Right renal cortex interstitium (tissue), 3 donors: ENCODE measurements around the gene NEK8. TPM values are rescaled to one million over a fixed set of nuclear protein-coding genes. Genes with fewer than 3 reads are reported as not detected.
"Not testable (repeated sequence)": the region's sequence is repeated elsewhere in the genome, so short reads cannot be mapped to it uniquely, and the experiment has no call there.

Experiments
- DNase-seq, 3 donors: peaks; one replicate each; pipeline ENCODE4 v3.0.0-alpha.2; 2013; ENCODE audit warnings: low read depth in 3 of 3, low spot score in 2 of 3
- polyA plus RNA-seq, 3 donors: library from polyadenylated mRNA; unstranded; fragments of 120-200 nt; gene quantifications; one replicate each; pipeline ENCODE4 v1.2.1, GENCODE V29; 2013; ENCODE audit not compliant: insufficient read length in 3 of 3

The NEK8 gene
- polyA plus RNA-seq, 3 donors = 6.3 to 7.9 (median 7.1) TPM

DNA sequence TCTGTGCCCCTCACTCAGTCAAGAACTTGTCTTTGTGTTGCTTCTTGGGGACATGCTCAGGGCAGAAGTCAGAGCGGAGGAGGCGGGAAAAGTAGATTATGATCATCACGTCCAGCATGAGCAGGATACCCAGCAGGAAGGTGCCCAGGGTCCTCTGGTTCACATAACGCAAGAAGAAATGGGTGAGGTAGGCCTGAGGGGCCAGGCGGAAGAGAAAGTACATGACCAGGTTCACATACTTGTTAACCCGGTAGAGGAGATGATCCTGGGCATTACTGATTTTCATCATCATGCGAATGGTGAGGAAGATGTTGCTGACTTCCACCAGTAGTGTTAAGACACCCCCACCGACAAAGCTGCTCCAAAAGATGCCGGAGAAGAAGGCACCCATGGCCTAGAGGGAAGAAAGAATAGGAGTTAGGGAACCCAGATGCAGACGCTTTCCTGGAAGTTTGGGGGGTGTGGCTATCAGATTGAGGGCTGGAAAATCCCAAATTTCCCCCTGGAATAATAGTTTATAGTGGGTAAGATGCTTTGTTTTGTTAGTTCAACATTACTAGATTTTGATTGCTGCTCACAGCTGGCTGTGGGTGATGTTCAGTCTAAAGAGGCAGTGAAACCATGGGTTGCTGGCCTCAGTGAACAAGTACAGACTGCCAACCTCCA is 4.0 kb upstream of the NEK8 start:
- DNase-seq = no peak

DNA sequence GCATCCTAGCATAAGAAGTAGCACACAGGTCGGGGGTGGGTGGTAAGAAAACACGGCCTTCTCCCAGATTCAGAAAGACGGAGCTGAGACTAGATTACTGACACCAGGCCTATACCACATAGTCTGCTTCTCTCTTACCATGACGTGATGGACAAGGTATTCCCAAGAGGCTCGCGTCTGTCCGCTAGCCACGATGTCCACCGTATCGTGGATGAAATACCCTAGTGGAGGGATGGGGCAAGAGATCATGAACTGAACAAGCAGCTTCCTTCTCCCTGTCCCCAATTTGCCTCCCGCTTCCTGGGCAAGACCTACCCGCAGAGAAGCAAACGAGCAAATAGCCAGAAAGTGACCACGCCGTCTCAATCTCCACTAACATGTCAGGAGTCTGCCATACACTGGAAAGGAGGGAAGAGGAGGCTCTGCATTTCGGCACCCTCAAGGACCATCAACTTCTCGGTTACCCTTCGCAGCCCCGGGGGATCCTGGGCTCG is 3.4 kb upstream of the NEK8 start:
- no peak for DNase-seq

DNA sequence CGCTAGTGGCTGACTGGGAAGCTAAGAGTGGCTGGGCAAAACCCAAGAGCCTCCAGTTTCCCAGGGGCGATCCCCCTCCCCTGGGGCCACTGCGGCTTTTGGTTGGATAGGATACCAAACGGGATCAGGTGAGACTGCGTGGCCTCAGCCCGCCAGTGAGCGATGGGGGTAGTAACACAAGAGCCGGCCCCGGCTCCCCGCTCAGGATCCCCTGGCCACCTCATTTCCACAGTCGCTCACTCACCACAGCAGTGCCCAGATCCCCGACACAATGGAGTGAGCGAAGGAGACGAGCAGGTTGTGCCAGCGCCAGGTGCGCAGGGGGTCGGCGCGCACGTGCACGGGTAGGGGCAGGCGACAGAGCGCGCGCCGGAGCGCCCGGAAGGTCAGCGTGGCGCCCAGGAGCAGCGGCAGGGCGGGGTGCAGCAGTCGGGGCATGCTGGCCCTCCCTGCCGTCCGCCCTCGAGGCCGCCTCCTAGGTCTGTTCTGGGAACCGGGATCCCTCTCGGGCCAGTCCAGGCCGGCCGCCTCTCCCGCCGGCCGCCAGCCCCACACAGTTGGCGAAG is 2.8 kb upstream of the NEK8 start:
- DNase-seq = no peak

DNA sequence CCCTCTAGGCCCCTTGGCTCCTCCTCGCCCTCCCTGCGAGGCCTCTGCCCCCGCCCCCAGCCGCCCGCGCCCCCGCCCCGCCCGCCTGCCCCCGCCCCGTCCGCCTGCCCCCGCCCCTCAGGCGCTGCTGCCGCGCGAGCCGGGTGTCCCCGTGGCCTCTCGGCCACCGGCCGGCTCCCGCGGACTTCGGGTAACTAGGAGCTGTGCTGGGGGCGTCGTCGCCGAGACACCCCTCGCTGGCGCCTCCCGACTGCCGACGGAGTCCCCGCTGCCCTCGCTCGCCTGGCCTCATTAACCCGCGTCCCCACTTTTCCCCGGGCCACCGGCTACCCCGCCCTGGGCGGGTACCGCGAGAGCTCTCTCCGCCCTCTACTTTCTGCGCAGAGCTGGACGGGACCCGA is 2.4 kb upstream of the NEK8 start, which contains the start of gene TLCD1:
Gene TLCD1 (minus strand): TSS at position 8 of the 401 bp plus-strand sequence. CDS start 136 bp downstream, outside the sequence.
- DNase-seq = no peak

DNA sequence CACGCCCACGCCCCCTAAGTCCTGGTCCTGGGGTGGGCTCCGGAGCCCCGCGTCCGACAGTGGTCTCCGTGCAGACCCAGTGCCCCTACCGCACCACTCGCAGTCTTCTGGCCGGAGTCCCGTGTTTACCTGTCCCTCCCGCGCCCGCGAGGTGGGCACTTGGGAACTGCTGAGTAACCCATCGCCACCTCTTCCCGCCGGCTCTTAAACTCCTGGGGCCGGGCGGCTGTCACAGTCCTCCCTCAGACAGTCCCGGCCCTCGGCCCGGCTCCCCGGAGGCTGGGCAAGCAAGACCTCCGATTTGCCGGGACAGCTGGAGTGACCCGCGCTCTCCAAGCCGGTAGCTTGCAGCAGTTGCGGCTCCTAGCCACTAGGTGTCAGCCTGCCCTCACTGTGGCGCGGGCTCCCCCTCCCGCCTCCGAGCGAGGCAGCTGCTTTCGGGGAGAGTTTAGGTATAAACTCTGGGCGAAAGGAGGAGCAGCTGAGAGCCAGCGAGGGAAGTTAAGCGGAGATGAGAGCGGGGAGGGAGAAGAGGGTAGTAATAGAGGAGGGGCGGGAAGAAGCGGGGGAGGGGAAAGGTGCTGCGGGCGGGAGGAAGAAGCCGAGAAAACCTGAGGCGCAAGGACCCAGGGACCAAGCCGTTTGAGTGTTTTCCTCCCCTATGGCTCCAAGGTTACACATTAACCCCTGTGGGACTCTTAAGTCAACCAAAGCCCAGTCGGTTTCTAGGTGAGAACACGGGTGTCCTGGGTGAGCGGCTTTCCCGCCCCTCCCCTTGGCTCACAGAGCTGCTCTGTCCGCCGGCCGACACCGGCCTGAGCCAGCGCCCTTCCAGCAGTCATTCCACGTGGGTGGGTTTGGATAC is 1.7 kb upstream of the NEK8 start:
- DNase-seq = peak in 2 of 3 donors; percentile 83 to 94

DNA sequence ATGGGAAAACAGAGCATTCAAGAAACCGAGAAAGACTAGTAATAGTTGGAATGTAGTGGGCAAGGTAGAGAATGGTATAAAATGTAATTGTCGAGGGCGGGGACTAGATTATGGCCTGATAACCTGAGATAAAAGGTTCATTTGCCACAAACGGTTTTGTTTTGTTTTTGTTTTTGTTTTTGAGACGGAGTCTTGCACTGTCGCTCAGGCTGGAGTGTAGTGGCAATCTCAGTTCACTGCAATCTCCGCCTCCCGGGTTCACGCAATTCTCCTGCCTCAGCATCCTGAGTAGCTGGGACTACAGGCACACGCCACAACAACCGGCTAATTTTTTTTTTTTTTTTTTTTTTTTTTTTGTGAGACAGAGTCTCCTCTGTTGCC is 1.4 kb downstream of the NEK8 start:
- DNase-seq = no peak

DNA sequence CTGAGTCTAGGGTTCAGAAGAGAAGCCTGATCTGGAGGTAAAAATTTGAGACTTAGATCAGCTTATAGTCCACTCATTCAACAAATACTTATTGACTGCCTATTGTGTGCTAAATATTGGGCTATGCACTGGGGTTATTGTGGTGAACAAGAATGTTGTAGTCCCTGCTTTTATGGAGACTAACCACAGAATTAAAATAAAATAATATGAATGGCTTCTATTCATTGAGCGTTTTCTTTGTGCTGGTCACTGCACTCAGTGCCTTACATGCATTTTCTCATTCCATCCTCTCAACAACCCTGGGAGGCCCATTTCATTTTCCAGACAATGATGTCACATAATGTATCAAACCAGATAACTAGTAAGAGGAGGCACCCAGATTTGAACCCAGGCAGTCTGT is 4.8 kb downstream of the NEK8 start:
- DNase-seq = no peak

DNA sequence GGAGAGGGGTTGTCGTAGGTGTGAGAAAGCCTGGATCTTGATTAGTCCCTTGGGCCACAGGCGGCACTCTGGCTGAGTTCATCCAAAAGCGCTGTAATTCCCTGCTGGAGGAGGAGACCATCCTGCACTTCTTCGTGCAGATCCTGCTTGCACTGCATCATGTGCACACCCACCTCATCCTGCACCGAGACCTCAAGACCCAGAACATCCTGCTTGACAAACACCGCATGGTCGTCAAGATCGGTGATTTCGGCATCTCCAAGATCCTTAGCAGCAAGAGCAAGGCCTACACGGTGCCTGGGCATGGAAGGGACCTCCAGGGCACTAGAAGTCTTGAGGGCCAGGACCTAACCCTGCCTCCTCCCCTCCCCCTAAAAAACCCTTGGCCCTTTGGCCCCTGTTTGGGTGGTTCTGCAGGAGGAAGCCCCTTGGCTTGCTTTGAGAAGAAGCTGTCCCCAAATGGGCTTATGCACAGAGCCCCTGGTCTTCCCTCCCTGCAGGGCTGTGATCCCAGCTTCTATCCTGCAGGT is 6.2 kb downstream of the NEK8 start:
- no peak for DNase-seq

DNA sequence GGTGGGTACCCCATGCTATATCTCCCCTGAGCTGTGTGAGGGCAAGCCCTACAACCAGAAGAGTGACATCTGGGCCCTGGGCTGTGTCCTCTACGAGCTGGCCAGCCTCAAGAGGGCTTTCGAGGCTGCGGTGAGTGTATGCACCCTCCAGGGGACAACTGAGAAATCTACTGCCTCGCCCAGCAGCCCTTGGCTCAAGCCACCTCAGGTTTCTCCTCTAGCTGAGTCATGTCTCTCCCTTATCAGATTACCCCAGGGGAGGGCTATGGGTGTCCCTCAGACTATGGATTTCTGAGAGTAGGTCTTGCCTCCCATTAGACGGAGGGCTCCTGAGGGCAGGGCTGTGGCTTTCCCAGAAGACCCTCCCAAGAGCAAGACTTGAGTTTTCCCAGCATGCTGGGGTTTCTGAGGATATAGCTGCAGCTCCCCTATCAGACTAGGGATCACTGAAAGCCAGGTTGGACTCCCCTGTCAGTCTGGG is 6.7 kb downstream of the NEK8 start:
- no peak for DNase-seq

DNA sequence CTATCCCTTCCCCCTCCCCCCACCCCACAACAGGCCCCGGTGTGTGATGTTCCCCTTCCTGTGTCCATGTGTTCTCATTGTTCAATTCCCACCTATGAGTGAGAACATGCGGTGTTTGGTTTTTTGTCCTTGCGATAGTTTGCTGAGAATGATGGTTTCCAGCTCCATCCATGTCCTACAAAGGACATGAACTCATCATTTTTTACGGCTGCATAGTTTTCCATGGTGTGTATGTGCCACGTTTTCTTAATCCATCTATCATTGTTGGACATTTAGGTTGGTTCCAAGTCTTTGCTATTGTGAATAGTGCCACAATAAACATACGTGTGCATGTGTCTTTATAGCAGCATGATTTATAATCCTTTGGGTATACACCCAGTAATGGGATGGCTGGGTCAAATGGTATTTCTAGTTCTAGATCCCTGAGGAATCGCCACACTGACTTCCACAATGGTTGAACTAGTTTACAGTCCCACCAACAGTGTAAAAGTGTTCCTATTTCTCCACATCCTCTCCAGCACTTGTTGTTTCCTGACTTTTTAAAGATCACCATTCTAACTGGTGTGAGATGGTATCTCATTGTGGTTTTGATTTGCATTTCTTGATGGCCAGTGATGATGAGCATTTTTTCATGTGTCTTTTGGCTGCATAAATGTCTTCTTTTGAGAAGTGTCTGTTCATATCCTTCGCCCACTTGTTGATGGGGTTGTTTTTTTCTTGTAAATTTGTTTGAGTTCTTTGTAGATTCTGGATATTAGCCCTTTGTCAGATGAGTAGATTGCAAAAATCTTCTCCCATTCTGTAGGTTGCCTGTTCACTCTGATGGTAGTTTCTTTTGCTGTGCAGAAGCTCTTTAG is 7.6 kb downstream of the NEK8 start:
- DNase-seq = not testable (repeated sequence)

DNA sequence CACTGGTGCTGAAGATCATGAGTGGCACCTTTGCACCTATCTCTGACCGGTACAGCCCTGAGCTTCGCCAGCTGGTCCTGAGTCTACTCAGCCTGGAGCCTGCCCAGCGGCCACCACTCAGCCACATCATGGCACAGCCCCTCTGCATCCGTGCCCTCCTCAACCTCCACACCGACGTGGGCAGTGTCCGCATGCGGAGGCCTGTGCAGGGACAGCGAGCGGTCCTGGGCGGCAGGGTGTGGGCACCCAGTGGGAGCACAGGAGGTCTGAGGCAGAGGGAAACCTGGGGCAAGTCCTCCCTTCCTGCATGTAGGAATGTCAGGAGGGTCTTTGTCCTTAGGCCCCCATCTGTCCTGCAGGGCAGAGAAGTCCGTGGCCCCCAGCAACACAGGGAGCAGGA is 8.7 kb downstream of the NEK8 start:
- DNase-seq = no peak

DNA sequence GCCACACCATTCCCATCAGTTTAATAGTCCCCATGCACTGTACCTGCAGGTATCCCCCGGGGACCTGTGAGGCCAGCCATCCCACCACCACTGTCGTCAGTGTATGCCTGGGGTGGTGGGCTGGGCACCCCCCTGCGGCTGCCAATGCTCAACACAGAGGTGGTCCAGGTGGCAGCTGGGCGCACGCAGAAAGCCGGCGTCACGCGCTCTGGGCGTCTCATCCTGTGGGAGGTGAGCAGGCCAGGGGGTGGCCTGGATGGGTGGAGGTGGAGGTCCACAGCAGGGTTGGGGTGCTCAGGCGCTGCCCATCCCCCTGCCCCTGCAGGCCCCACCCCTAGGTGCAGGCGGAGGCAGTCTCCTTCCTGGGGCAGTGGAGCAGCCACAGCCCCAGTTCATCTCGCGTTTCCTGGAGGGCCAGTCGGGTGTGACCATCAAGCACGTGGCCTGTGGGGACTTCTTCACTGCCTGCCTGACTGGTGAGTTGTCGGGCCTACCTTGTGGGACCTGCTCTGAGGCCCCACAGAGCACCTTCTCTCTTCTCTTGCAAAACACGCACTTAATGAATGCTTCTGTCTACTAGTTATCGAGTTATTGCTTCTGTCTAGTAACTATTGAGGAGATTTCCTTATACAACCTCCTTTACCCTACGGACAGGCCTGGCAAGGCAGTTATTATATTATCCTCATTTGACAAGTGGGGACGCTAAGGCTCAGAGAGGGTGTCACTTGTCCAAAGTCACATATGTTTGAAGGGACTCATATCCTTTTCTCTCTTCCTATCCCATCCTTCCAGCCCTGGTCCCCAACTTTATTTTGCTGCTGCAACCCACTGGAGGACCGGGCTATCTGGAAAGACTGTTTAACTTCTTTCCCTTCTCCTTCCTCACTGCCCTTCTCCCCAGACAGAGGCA is 9.4 kb downstream of the NEK8 start:
- DNase-seq = no peak

DNA sequence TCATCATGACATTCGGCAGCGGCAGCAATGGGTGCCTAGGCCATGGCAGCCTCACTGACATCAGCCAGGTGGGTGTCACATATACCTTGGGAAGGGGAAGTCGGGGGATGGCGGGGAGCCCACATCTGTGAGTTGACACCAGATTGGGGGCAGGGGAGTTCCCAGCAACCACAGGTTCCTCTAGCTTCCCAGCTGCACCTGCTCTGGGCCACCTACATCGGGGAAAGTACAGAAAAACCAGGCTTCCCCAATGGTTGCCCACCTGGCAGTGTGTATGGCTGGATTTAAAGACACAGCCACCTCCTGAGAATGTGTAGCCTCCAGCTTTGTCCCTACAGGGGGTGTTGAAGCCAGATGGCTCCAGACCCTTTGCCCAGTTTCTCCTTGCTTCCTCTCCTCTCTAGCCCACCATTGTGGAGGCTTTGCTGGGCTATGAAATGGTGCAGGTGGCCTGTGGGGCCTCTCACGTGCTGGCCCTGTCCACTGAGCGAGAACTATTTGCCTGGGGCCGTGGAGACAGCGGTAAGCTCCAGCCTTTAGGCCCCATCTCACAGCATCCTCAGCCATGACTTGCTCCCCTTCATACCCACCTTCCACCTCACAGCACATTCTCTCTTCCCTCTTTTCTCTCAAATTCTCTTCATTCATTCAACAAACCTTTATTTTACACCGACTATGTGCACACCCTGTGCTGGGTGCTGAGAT is 10.2 kb downstream of the NEK8 start:
- no peak for DNase-seq

DNA sequence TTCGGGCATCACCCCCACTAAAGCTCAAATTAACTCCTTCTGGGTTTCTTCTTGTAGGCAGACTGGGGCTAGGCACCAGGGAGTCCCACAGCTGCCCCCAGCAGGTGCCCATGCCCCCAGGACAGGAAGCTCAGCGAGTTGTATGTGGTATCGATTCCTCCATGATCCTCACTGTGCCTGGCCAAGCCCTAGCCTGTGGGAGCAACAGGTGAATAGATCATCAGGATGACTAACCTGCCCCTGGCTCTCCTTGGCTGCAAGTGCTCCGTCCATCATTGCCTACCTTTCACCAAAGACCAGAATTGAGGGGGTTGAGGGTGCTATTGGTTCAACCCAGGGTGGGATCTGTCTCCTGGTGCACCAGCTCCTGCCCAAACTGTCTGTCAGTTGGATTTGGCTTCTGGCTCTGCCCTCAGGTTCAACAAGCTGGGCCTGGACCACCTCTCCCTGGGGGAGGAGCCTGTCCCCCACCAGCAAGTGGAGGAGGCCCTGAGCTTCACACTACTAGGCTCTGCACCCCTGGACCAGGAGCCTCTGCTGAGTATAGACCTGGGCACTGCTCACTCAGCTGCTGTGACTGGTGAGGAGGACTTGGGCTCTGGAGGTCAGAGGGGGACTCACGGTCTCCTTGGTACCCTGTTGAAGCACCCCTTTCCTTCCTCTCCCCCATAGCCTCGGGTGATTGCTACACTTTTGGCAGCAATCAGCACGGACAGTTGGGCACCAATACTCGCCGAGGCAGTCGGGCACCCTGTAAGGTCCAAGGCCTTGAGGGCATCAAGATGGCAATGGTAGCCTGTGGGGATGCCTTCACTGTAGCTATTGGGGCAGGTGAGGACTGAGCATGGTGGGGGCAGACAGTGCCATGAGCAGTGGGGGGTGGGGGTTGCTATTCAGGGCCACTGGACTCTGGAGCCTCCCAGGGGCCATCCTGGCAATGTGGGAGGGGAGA is 12.1 kb downstream of the NEK8 start:
- DNase-seq = no peak

DNA sequence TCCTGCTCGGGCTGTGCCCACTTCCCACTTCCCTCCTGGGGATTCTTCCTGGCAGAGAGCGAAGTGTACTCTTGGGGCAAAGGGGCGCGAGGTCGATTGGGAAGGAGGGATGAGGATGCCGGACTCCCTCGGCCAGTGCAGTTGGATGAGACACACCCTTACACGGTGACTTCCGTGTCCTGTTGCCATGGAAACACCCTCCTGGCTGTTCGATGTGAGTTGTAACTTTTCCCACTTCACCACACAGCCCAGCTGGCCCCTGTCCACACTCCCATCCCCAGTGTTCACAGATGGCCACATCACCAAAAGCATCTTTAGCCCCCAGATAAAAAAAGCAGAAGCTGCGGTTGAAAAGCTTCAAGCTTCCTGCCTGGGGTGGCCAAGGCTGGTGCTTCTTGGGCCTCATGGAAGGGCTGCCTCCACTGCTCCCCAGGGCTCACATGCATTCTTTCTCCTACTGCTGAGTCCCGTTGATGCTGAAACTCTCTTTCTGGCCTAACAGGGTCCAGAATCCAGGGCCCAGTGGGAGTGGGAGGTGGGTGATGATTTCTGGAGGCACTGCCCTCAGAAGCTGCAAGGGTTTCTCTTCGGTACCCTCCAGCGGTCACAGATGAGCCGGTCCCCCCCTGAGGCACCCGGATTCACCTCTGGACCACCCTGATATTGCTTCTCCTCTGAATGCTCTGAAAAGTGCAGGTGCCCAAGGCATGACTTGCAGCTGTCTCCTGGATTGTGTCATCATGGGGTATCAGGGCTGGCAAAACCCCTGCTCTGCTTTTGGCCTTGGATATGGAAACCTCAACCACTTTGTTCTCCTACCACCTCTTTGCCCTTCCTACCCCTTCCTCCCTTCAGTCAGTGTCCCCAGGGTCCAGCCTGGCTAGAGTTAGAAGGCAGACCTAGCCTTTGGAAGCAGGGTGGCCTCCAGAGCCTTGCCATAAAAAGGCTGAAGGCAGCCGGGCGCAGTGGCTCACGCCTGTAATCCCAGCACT is 13.1 kb downstream of the NEK8 start:
- no peak for DNase-seq
